Measurements from ENCODE around the gene IGSF23. TPM values are rescaled to one million over a fixed set of nuclear protein-coding genes. Genes with fewer than 3 reads are reported as not detected.

IGSF23 gene
- total RNA-seq, 1 donor from 2014 or later, result not detected

GRCh38 chr19:44574186-44574950 is 39.0 kb upstream of the IGSF23 start:
- Histone ChIP-seq H3K9me3 (ENCODE audit: low read depth) (no peaks in the 10 kb centered on the region), H3K4me3 (no peak overlapping the region), H3F3A (ENCODE audit: low read depth) (no peaks in the 10 kb centered on the region), H3K79me2 (ENCODE audit: low read depth) (no peaks in the 10 kb centered on the region), H3K9ac (no peak overlapping the region), H2AFZ (replicated peaks) (no peak overlapping the region), H3K27ac (no peak overlapping the region), H3K27me3 (no peaks in the 10 kb centered on the region), H3K4me2 (no peak overlapping the region), H3K4me1 (no peaks in the 10 kb centered on the region), H3K36me3 (no peaks in the 10 kb centered on the region), H4K20me1 (ENCODE audit: low read depth) (no peaks in the 10 kb centered on the region)
- Mint-ChIP-seq H3K36me3 (no peaks in the 10 kb centered on the region), H3K4me3 (no peak overlapping the region), H3K4me1 (peaks cover 23% of the 10 kb centered on the region), H3K27ac (no peak overlapping the region), H3K9me3 (peaks cover 3% of the 10 kb centered on the region), H3K27me3 (ENCODE audit: insufficient read depth, low read depth) (peaks cover 4% of the 10 kb centered on the region)
- DNase-seq (ENCODE audit: low spot score), result no peak
- TF ChIP-seq EZH2 (IDR thresholded peaks at IDR 0.05) (no peak), EZH2phosphoT487 (IDR thresholded peaks at IDR 0.05) (no peak)
- TF ChIP-seq, protein P1, sequence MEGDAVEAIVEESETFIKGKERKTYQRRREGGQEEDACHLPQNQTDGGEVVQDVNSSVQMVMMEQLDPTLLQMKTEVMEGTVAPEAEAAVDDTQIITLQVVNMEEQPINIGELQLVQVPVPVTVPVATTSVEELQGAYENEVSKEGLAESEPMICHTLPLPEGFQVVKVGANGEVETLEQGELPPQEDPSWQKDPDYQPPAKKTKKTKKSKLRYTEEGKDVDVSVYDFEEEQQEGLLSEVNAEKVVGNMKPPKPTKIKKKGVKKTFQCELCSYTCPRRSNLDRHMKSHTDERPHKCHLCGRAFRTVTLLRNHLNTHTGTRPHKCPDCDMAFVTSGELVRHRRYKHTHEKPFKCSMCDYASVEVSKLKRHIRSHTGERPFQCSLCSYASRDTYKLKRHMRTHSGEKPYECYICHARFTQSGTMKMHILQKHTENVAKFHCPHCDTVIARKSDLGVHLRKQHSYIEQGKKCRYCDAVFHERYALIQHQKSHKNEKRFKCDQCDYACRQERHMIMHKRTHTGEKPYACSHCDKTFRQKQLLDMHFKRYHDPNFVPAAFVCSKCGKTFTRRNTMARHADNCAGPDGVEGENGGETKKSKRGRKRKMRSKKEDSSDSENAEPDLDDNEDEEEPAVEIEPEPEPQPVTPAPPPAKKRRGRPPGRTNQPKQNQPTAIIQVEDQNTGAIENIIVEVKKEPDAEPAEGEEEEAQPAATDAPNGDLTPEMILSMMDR (IDR thresholded peaks at IDR 0.05), result no peak

GRCh38 chr19:44575116-44575700 is 38.2 kb upstream of the IGSF23 start:
- H3K4me1 ChIP-seq, result no peaks in the 10 kb centered on the region
- H3K4me1 Mint-ChIP-seq, result peaks cover 23% of the 10 kb centered on the region
- H3K36me3 Mint-ChIP-seq, result no peaks in the 10 kb centered on the region
- H3F3A ChIP-seq (ENCODE audit: low read depth), result no peaks in the 10 kb centered on the region
- H3K79me2 ChIP-seq (ENCODE audit: low read depth), result no peaks in the 10 kb centered on the region
- no peaks in the 10 kb centered on the region for H4K20me1 ChIP-seq (ENCODE audit: low read depth)
- no peaks in the 10 kb centered on the region for H3K27me3 ChIP-seq
- no peaks in the 10 kb centered on the region for H3K36me3 ChIP-seq
- no peak overlapping the region for H3K27ac ChIP-seq
- no peak overlapping the region for H3K4me2 ChIP-seq
- H3K4me3 Mint-ChIP-seq, result no peak overlapping the region
- H2AFZ ChIP-seq (replicated peaks), result no peak overlapping the region
- no peaks in the 10 kb centered on the region for H3K9me3 ChIP-seq (ENCODE audit: low read depth)
- no peak overlapping the region for H3K9ac ChIP-seq
- peaks cover 4% of the 10 kb centered on the region for H3K27me3 Mint-ChIP-seq (ENCODE audit: insufficient read depth, low read depth)
- DNase-seq (ENCODE audit: low spot score), result no peak
- H3K4me3 ChIP-seq, result no peak overlapping the region
- no peak for TF ChIP-seq EZH2phosphoT487 (IDR thresholded peaks at IDR 0.05)
- TF ChIP-seq, protein P1 (IDR thresholded peaks at IDR 0.05), result no peak
- TF ChIP-seq EZH2 (IDR thresholded peaks at IDR 0.05), result no peak
- peaks cover 3% of the 10 kb centered on the region for H3K9me3 Mint-ChIP-seq
- H3K27ac Mint-ChIP-seq, result no peak overlapping the region

DNA sequence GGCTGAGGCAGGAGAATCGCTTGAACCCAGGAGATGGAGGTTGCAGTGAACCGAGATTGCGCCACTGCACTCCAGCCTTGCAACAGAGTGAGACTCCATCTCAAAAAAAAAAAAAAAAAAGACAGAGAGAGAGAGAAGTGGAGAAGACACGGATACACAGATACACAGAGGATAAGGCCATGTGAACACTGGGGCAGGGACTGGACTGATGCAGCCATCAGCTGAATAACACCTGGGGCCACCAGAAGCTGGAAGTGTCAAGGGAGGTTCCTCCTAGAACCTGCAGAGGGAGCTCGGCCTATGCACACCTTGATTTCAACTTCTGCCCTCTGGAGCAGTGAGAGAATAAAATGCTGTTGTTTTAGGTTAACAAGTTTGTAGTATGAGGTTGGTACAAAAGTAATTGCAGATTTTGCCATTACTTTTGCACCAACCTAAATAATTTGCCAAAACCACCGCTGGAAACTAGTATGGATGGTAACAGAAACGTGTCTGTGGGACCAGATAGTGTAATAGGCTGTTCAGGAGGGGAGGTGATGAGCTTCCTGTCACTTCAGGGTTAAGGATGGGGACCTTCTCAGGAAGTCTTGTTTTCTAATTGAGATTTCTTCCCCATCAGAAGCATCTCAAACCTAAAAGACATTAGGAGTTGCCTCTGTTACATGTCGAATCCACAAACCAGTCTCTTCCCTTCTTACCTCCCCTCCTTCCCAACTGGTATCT is 36.4 kb upstream of the IGSF23 start:
- Histone ChIP-seq H3K9ac (no peak overlapping the region), H3K36me3 (no peaks in the 10 kb centered on the region), H2AFZ (replicated peaks) (no peak overlapping the region), H3K79me2 (ENCODE audit: low read depth) (no peaks in the 10 kb centered on the region), H3K27me3 (no peaks in the 10 kb centered on the region), H3K4me1 (no peaks in the 10 kb centered on the region), H3K9me3 (ENCODE audit: low read depth) (no peaks in the 10 kb centered on the region), H4K20me1 (ENCODE audit: low read depth) (no peaks in the 10 kb centered on the region), H3K4me3 (no peak overlapping the region), H3F3A (ENCODE audit: low read depth) (no peaks in the 10 kb centered on the region), H3K4me2 (no peak overlapping the region), H3K27ac (no peak overlapping the region)
- Mint-ChIP-seq H3K4me3 (no peak overlapping the region), H3K27ac (no peak overlapping the region), H3K36me3 (no peaks in the 10 kb centered on the region), H3K4me1 (peaks cover 23% of the 10 kb centered on the region), H3K27me3 (ENCODE audit: insufficient read depth, low read depth) (peaks cover 5% of the 10 kb centered on the region), H3K9me3 (peaks cover 3% of the 10 kb centered on the region)
- TF ChIP-seq EZH2 (IDR thresholded peaks at IDR 0.05) (no peak), EZH2phosphoT487 (IDR thresholded peaks at IDR 0.05) (no peak)
- TF ChIP-seq, protein P1 (IDR thresholded peaks at IDR 0.05), result peak; percentile 63
- DNase-seq (ENCODE audit: low spot score), result peak; percentile 58
